ENCODE data around the gene GP1BA.

The GP1BA gene

DNA sequence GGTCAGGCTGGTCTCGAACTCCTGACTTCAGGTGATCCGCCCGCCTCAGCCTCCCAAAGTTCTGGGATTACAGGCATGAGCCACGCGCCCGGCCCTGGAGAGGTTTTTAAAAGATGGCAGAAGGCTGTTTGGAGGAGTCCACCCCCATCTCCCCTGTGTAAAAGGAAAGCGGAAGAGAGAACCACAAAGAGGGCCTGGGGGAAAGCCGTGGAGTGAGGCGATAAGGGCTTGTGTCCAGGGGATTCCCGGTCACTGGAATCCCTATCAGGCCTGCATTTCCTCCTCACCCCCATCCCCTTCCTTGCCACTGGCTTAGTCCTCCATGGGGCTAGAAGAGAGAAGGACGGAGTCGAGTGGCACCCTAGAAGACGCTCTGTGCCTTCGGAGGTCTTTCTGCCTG lies at the start of gene GP1BA:
Gene GP1BA, plus strand, starts transcription at position 315 of the 400 bp plus-strand sequence. CDS start 328 bp downstream, outside the sequence.
- no peak for DNase-seq

GRCh38 chr17:4884489-4884888 lies 47.6 kb upstream of the GP1BA start:
- DNase-seq, result no peak

DNA sequence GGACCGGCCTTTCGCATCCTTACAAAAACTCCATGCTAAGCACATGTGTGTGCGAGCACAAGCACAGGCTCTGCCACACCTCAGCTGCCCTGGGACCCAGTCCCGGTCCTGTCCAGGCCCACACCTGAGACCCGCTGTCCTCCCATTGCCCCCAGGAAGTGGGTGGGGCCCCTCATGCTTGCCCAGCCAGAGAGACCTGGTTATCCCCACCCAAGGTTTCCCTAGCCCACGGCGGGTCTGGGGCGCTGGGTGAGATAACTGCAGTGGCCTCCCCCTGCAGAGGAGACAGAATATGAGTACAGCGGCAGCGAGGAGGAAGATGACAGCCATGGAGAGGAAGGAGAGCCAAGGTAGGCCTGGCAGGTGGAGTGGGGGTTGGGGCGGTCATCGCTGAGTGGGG lies 45.2 kb upstream of the GP1BA start:
- DNase-seq, result no peak

- no peak for DNase-seq
Measured at GRCh38 chr17:4887581-4887980, 44.5 kb upstream of the GP1BA start.

GRCh38 chr17:4891411-4892410 lies 40.4 kb upstream of the GP1BA start:
- DNase-seq, result no peak

- DNase-seq, result no peak
Measured at GRCh38 chr17:4892499-4893221, 39.4 kb upstream of the GP1BA start.

GRCh38 chr17:4893272-4893671 lies 38.8 kb upstream of the GP1BA start:
- DNase-seq, result no peak

GRCh38 chr17:4893721-4894560 lies 38.1 kb upstream of the GP1BA start:
- no peak for DNase-seq

DNA sequence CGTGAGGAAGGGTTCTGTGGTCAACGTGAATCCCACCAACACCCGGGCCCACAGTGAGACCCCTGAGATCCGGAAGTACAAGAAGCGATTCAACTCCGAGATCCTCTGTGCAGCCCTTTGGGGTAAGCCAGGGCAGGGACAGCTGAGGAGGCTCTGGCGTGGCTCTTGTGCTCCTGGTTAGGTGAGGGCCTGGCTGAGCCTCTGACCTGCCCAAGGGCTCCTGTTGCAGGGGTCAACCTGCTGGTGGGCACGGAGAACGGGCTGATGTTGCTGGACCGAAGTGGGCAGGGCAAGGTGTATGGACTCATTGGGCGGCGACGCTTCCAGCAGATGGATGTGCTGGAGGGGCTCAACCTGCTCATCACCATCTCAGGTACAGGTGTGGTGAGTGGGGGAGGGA lies 37.0 kb upstream of the GP1BA start:
- DNase-seq, result no peak

GRCh38 chr17:4895657-4896331 lies 36.3 kb upstream of the GP1BA start:
- DNase-seq, result no peak

- DNase-seq, result no peak
Measured at GRCh38 chr17:4896332-4897197, 35.5 kb upstream of the GP1BA start.

DNA sequence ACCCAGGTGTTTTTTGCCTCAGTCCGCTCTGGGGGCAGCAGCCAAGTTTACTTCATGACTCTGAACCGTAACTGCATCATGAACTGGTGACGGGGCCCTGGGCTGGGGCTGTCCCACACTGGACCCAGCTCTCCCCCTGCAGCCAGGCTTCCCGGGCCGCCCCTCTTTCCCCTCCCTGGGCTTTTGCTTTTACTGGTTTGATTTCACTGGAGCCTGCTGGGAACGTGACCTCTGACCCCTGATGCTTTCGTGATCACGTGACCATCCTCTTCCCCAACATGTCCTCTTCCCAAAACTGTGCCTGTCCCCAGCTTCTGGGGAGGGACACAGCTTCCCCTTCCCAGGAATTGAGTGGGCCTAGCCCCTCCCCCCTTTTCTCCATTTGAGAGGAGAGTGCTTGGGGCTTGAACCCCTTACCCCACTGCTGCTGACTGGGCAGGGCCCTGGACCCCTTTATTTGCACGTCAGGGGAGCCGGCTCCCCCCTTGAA lies 34.8 kb upstream of the GP1BA start:
- DNase-seq, result no peak

GRCh38 chr17:4897785-4898184 lies 34.3 kb upstream of the GP1BA start:
- no peak for DNase-seq

GRCh38 chr17:4898351-4898750 lies 33.7 kb upstream of the GP1BA start:
- no peak for DNase-seq

DNA sequence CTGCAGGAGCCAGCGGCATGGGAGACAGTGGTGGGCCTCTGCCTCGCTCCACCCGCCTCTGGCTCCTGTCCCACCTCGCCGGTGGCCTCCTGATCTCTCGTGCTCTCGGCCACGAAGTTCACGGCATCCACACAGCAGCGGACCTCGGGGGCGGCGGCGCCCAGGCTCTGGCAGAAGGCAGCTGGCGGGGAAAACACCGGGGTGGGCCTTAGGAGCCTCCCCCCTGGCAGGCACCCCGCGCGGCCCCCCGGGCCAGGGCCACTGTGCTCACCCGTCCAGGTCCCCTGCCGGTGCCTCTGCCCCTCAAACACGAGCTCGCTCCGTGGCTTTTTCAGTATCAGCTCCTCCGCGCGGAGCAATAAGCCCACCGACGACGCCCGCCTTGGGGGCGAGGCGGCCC lies 33.1 kb upstream of the GP1BA start:
- no peak for DNase-seq

DNA sequence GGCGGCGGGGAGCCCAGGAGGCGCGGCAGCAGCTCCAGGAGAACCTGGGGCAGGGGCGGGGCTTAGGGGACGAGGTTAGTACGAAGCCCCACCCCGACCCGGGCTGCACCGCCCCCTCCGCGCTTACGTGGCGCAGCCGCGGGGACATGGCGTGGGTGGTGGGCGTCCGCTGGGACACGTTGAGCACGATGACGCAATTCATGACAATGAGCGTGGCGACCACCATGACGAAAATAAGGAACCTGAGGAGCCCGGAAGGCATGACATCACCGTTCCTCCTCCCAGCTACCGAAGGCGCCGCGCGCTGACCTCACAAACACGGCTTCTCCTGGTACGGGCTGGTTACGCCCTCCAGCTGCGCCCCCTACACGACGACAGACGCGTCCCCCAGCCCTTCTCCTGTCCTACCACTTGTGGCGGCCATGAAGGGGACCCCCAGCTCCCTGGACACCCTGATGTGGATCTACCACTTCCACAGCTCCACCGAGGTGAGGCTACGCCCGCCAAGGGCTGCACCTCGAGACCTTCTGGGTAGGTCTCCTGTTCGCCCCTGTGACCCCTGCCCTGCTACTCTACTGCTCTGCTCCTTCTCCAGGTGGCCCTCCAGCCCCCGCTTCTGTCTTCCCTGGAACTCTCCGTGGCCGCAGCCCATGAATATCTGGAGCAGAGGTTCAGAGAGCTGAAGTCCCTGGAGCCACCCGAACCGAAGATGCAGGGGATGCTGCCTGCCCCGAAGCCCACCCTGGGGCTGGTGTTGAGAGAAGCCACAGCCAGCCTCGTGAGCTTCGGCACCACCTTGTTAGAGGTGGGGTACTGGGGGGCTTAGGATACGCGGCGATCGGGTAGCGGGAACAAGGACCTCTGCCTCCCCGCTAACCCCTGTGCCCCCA lies 32.5 kb upstream of the GP1BA start, which contains the start of gene C17orf107:
Gene C17orf107, plus strand, starts transcription at position 196 of the 890 bp plus-strand sequence. Its CDS starts 227 bp downstream, at position 423.
- no peak for DNase-seq

GRCh38 chr17:4900231-4901107 lies 31.6 kb upstream of the GP1BA start:
- no peak for DNase-seq

GRCh38 chr17:4901108-4901647 lies 30.9 kb upstream of the GP1BA start:
- DNase-seq, result no peak
